Measurements from ENCODE around the gene ZNF439.

DNA sequence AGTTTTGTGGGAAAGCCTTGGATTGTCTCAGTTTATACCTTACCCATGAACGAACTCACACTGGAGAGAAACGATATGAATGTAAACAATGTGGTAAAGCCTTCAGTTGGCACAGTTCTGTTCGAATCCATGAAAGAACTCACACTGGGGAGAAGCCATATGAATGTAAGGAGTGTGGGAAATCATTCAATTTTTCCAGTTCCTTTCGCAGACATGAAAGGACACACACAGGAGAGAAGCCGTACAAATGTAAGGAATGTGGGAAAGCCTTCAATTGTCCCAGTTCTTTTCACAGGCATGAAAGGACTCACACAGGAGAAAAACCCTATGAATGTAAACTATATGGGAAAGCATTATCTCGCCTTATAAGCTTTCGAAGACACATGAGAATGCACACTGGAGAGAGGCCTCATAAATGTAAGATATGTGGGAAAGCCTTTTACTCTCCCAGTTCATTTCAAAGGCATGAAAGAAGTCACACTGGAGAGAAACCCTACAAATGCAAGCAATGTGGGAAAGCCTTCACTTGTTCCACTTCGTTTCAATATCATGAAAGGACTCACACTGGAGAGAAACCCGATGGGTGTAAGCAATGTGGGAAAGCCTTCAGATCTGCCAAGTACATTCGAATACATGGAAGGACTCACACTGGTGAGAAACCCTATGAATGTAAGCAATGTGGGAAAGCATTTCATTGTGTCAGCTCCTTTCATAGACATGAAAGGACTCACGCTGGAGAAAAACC is 42.0 kb upstream of the ZNF439 start:
- TF ChIP-seq, protein P1, sequence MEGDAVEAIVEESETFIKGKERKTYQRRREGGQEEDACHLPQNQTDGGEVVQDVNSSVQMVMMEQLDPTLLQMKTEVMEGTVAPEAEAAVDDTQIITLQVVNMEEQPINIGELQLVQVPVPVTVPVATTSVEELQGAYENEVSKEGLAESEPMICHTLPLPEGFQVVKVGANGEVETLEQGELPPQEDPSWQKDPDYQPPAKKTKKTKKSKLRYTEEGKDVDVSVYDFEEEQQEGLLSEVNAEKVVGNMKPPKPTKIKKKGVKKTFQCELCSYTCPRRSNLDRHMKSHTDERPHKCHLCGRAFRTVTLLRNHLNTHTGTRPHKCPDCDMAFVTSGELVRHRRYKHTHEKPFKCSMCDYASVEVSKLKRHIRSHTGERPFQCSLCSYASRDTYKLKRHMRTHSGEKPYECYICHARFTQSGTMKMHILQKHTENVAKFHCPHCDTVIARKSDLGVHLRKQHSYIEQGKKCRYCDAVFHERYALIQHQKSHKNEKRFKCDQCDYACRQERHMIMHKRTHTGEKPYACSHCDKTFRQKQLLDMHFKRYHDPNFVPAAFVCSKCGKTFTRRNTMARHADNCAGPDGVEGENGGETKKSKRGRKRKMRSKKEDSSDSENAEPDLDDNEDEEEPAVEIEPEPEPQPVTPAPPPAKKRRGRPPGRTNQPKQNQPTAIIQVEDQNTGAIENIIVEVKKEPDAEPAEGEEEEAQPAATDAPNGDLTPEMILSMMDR (IDR thresholded peaks at IDR 0.05): no peak
- TF ChIP-seq TCF7L2 (IDR thresholded peaks at IDR 0.05; ENCODE audit: low read depth, low read length) (no peak), REST (IDR thresholded peaks at IDR 0.05; ENCODE audit: insufficient read depth in 1 of 2, low read depth in 2 of 2, low read length in 1 of 2) (no peak), SIN3A (IDR thresholded peaks at IDR 0.05; ENCODE audit: borderline replicate concordance, insufficient read depth, low read depth, low read length) (no peak), POLR2AphosphoS5 (IDR thresholded peaks at IDR 0.05; ENCODE audit: low read depth, low read length) (no peak)

Data from Panc1 (cell line).